Head of caudate nucleus (tissue), 42 donors: ENCODE measurements around the gene ZNF525.
"Not testable (repeated sequence)": the region's sequence is repeated elsewhere in the genome, so short reads cannot be mapped to it uniquely, and the experiment has no call there.

ENCODE experiments used
- DNase-seq, 42 donors: peaks; one replicate each; pipeline versions ENCODE4 v3.0.0 to v3.0.0-alpha.2; 2020 to 2021; ENCODE audit warnings: mixed read lengths in 7 of 42
- intact Hi-C: fragments of 100-400 bp; cut with DNase I; formaldehyde crosslinking; loops from one replicate; pipeline ENCODE4 v1.15.0; 2022

The ZNF525 gene

DNA sequence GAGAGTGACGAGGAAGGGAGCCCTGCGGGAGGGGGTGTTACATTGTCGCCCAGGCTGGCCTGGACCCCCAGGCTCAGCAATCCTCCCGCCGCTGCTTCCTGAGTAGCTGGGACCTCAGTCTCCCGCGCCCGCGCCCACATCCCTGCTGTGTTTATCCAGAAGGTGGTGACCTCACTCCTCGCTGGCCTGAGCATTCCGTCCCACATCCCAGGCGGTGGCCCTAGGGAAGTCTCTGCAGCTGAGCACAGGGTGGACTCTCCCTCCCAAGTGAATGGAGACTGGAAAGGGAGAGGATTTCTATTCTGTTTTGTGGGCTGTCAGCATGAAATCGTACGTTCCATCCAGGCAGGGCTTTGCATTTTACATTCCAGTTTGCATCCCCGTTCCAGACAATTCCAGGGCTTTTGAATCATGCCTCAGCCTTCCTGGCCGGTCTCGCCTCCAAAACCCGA is 29.0 kb downstream of the ZNF525 start:
- intact Hi-C loops = no loop called here

DNA sequence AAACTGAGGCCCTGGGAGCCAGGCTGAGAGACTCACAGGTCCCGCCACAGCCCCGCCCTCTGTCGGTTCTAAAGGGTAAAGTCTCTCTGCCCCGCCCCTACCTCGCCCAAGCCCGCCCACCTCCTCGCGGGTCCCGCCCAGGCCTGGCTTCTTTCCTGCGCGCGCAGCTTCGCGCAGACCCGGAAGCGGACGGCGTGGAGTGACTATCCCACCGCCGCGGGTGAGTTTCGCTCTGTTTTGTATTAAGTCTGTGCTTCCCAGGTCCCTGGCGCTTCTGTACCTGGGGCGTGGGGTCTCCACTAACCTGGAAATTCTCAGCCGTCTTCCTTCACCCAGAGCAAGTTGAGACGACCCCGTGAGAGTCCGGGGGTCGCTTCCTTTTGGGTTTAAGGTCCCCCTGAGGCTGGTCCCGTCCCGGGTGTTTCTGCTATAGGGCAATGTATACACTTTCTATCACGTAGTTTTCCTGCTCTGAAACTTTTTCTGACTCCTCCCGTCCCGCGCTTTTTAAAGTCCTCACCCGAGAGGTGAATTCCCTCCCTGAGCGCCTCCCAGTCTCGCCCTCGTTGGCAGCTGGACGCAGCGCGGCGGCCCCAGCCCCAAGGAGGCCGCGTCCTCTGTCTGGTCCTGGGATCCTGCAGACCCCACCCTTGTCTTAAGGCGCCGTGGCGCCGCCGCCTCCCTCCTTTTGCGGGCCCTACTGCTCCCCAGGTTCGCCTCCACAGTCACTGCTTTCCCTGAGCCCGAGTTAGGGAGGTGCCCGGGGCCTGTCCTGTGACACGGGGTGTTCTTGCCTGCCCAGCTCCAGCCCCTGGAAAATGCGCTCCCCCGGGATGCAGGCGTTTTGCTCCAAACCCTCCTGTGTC is 29.7 kb downstream of the ZNF525 start, which contains the start of gene ZNF765:
TSS of gene ZNF765 (plus strand) at position 176 of the 866 bp plus-strand sequence. CDS start 2,867 bp downstream, outside the sequence.
- DNase-seq = peak; percentile 89 to 98 (median 95)
- intact Hi-C loops = no loop called here

More for the DNA sequence above, 29.0 kb downstream of the ZNF525 start:
- peak in 41 of 42 donors; percentile 5 to 69 (median 32) for DNase-seq

DNA sequence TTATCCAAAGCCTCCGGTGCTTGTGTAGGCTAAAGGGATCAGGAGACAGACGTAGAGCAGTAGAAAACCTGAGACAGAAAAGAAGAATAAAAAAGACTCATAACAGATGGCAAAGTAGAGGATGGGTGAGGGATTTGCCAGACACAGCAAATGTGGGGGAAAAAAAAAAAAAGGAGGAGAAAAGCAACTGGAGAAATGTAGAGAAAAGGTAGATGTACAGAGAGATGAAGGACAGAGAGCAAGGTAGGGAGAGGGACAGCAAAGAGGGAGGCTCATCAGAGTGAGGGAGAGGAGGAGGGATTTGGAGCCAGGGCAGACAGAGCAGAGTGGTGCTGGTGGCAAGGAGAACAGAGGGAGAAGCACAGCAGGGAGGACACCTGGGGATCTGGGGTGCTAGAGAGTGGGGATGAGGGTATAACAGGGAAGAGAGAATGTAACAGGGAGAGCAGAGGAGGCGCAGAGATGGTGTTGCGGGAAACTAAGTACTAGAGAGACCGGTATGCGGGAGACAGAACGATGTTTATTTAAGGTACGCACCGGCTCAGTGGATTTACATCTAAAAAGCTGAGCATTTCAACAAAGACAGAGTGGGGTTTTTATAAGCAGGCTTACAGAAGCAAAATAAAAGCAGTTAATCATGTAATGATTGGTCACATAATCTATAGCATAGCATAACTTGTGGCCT is 30.5 kb downstream of the ZNF525 start:
- intact Hi-C loops, DNase-seq: not testable (repeated sequence)

DNA sequence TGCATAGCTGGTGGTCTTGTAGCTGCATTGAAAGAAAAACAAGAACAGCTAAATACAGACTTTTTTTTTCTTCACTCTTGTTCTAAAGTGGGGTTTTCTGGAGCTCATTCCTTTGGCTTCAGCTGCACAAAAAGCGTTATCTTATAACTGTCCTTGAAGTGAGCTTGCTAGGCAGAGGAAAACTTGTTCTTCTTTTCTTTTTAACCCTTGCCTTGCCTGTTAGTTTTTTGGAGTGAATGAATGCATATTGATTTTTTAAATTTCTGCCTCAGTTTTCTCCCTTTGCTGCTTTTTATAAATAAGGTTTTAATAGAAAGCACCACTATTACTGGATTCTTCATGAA is 31.0 kb downstream of the ZNF525 start:
- intact Hi-C loops = no loop called here
- no peak for DNase-seq

DNA sequence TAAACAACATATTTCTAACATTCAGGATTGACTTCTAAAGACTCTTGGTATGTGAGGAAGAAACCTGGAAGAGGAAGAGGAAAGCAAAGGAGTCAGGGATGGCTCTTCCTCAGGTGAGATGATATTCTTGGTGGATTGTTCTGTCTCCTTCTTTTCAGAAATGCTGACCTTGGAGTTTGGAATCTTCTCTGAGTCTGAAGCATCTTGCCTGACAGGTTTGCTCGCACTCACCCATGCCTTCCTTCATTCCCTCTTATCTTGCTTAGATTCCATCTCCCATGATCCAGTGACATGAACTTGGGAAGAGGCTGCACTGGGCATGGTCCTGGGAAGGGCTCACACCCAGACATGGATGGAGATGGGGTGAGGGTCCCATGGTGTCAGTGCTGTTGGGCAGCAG is 32.4 kb downstream of the ZNF525 start:
- DNase-seq, intact Hi-C loops: not testable (repeated sequence)

DNA sequence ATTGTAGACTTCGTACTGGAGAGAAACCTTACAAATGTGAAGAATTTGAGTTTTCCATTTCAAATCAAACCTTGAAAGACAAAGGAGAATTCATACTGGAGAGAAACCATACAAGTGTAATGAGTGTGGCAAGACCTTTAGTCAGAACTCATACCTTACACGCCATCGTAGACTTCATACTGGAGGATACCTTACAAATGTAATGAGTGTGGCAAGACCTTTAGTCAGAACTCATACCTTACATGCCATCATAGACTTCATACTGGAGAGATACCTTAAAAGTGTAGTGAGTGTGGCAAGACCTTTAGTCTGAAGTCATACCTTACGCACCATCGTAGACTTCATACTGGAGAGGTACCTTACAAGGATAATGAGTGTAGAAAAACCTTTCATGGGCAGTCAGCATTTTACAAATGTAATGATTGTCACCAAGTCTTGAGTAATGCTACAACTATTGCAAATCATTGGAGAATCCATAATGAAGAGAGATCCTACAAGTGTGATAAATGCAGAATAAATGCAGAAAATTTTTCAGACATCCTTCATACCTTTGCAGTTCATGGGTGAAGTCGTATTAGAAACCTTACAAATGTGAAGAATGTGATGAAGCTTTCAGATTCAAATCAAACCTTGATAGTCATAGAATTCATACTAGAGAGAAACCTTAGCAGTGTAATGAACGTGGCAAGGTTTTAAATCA is 44.1 kb downstream of the ZNF525 start:
- intact Hi-C loops = no loop called here
- no peak for DNase-seq

DNA sequence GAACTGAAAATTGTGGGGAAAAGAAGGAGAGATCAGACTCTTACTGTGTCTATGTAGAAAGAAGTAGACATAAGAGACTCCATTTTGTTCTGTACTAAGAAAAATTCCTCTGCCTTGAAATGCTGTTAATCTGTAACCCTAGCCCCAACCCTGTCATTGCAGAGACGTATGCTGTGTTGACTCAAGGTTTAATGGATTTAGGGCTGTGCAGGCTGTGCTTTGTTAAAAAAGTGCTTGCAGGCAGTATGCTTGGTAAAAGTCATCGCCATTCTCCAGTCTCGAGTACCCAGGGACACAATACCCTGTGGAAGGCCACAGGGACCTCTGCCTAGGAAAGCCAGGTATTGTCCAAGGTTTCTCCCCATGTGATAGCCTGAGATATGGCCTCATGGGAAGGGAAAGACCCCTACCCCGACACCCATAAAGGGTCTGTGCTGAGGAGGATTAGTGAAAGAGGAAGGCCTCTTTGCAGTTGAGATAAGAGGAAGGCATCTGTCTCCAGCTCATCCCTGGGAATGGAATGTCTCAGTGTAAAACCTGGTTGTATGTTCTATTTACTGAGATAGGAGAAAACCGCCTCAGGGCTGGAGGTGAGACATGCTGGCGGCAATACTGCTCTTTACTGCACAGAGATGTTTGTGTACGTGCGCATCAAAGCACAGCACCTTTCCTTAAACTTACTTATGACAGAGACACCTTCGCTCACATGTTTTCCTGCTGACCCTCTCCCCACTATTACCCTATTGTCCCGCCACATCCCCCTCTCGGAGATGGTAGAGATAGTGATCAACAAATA is 55.2 kb downstream of the ZNF525 start:
- DNase-seq, intact Hi-C loops: not testable (repeated sequence)

DNA sequence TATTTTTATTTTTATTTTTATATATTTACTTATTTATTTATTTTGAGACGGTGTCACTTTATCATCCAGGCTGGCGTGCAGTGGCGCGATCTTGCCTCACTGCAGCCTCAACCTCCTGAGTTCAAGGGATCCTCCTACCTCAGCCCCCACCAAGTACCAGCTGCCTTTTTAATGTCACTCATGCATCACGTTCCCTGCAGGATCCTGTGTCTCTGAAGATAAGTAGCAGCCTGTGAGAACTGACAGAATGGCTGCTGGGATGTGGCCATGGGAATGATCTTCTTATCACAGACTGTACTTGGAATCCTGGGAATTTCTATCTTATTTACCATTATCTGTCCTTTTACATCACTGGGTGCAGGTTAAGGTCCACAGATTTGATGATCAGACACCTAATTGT is 57.0 kb downstream of the ZNF525 start:
- intact Hi-C loops = no loop called here

DNA sequence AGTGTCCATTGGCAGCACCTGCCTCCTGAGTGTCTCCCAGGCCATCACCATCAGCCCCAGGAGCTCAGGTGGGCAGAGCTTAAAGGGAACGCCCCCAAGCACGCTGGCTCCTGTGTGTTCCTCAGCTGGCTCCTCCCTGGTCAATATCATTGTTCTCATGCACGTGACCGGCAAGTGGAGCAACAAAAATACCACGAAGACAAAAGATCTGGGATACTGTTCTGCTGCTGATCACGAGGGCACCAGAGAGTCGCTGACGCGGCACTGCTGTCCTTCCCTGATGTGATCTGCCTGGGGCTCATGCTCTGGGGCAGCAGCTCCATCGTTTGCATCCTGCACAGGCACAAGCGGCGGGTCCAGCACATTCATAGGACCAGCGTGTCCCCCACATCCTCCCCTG is 57.6 kb downstream of the ZNF525 start:
- DNase-seq = peak in 18 of 42 donors; percentile 2 to 64 (median 30)
- intact Hi-C loops = not testable (repeated sequence)

More for the DNA sequence above, 57.0 kb downstream of the ZNF525 start:
- peak in 23 of 42 donors; percentile 5 to 59 (median 30) for DNase-seq

DNA sequence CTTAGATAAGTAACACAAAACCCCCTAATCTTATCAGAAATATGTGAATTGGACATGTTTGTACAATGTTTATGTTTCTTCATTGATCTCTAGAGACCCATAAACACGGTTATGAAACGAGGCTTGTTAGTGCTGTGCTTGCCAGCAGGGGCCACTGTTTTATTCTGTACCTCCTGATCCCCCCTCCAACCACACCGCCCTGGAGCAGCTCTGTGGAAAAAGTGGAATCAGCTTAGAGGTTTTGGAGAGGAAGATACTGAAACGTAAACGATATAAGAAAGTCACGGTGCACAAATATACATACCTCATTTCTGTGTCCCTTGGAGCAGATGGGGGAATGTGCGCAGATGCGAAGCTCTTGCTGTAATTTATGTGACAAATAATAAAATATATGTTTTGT is 58.2 kb downstream of the ZNF525 start:
- peak in 25 of 42 donors; percentile 4 to 66 (median 29) for DNase-seq
- intact Hi-C loops = not testable (repeated sequence)

DNA sequence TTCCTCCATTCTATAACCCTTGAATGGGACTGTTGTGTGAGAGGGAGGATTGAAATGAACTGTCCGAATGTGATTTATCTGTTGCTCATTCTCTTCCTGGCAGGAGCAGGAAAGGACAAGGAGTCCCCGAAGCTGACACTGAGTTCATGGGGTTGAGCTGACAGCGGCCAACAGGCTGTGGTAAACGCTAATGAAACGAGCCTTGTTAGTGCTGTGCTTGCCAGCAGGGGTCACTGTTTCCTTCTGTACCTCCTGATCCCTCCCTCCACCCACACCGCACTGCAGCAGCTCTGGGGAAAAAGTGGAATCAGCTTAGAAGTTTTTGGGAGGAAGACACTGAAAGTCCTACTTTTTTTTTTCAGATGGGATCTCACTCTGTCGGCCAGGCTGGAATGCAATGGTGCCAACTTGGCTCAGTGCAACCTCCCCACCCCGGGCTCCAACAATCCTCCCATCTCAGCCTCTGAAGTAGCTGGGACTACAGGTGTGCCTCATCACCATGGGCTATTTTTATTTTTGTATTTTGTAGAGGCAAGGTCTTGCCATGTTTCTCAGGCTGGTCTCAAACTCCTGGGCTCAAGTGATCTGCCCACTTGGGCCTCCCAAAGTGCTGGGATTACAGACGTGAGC is 59.6 kb downstream of the ZNF525 start:
- DNase-seq = peak; percentile 69 to 93 (median 84)
- intact Hi-C loops = loop anchor here (5.0 kb wide), 1 partner anchor 87 kb away; no protein-coding TSS in a partner anchor

DNA sequence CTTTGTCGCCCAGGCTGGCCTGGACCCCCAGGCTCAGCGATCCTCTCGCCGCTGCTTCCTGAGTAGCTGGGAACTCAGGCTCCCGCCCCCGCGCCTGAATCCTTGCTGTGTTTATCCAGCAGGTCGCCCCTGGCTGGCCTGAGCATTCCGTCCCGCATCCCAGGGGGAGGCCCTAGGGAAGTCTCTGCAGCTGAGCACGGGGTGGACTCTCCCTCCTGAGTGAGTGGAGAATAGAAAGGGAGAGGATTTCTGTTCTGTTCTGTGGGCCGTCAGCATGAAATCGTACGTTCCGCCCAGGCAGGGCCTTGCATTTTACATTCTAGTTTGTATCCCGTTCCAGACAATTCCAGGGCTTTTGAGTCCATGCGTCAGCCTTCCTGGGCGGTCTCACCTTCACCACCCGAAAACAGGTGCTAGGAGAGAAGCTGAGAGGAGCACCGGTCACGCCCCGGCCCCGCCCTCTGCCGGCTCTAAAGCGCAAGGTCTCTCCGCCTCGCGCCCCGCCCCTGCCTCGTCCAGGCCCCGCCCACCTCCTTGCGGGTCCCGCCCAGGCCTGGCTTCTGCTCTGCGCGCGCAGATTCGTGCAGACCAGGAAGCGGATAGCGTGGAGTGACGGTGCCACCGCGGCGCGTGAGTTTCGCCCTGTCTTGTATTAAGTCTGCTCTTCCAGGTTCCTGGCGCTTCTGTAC is 66.0 kb downstream of the ZNF525 start, which contains the start of gene ZNF761:
TSS of gene ZNF761 (plus strand) at position 586 of the 689 bp plus-strand sequence. CDS start 15,285 bp downstream, outside the sequence.
- intact Hi-C loops = no loop called here

DNA sequence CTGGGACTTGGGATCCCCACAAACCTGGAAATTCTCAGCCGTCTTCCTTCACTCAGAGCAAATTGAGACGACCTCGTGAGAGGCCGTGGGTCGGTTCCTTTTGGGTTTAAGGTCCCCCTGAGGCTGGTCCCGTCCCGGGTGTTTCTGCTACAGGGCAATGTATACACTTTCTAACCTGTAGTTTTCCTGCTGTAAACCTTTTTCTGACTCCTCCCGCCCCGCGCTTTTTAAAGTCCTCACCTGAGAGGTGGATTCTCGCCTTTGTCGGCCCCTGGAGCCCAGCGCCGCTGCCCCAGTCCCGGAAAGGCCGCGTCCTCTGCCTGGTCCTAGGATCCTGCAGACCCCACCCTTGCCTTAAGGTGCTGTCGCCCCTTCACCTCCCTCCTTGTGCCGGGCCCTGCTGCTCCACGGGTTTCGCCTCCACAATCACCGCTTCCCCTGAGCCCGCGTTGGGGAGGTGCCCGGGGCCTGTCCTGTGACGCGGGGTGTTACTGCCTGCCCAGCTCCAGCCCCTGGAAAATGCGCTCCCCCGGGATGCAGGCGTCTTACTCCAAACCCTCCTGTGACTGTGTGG is 66.7 kb downstream of the ZNF525 start:
- intact Hi-C loops = no loop called here
- DNase-seq = peak in 29 of 42 donors; percentile 3 to 47 (median 17)

More for the DNA sequence above, 66.0 kb downstream of the ZNF525 start, which contains the start of gene ZNF761:
- peak; percentile 93 to 99 (median 97) for DNase-seq
